HL-60 (cell line): ENCODE data around the gene GPC5.

Experiments
- CTCF ChIP-seq: IDR thresholded peaks from one replicate; pipeline ENCODE4 v1.5.1; 2011; ENCODE audit warnings: low read length, control low read depth, inconsistent platforms; ENCODE audit not compliant: insufficient read depth
- POLR2AphosphoS5 ChIP-seq: IDR thresholded peaks from 2 replicates; pipeline ENCODE4 v1.6.1; 2012; ENCODE audit warnings: low read depth

- no peak for TF ChIP-seq CTCF
- TF ChIP-seq POLR2AphosphoS5 = no peak
These were observed 48.2 kb upstream of the GPC5 start for GRCh38 chr13:91349992-91350911.
